Retina (tissue), 1 donor: ENCODE results near the gene SLC22A31.

Source experiments
- DNase-seq: peaks from one replicate; pipeline ENCODE4 v3.0.0-alpha.2; 2016

The SLC22A31 gene

DNA sequence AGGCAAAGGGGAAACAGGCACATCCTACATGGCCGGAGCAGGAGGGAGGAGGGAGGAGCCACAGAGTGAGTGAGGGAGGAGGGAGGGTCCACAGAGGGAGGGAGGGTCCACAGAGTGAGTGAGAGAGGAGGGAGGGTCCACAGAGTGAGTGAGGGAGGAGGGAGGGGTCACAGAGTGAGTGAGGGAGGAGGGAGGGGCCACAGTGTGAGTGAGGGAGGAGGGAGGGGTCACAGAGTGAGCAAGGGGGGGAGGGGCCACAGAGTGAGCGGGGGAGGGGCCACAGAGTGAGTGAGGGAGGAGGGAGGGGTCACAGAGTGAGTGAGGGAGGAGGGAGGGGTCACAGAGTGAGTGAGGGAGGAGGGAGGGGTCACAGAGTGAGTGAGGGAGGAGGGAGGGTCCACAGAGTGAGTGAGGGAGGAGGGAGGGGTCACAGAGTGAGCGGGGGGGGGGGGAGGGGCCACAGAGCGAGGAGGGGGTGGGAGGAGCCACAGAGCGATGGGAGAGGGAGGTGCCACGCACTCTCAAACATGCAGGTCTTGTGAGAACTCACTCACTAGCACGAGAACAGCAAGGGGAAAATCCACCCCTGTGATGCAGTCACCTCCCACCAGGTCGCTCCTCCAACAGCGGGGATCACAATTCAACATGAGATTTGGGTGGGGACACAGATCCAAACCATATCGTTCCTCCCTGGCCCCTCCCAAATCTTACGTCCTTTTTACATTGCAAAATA lies 53.1 kb downstream of the SLC22A31 start:
- DNase-seq = no peak

DNA sequence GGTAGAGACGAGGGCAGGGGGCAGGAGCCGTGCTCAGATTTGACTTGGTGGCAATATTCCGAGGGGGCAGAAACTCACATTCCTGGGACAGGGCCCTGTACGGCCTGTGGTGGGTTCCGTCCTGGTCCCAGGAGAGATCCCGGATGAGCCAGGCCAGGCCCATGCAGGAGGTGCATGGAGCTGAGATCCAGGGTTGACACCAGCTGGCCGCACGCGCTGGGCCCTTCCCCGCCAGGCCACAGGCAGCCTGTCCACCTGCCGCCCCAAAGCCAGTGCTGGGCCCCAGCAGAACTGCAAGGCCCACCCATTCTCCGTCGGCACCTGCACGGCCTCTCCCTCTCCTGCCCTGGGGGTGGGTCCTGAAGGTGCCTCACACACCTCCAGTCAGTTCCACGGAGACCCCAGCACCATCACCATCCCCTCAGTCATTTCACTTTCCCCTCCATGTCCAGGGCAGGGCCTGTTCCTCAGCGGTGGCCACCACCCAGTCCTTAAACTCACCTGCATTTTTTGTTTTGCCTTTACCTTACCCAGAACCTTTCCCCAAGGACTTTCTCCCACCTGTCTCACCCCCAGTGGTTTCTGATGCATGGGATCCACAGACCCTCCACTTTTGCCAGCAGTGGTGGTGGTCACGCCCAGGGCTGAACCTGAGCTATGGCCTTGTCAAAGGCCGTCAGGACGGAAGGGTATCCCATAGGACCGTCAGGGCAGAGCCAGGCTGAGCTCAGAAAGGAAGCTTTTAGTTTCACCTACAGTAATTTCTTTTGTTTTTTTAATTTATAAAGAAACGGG lies 53.9 kb downstream of the SLC22A31 start:
- DNase-seq = no peak
